H1 (cell line): Measurements from ENCODE around the gene VSTM2L. TPM values are rescaled to one million over a fixed set of nuclear protein-coding genes. Genes with fewer than 3 reads are reported as not detected.

Source experiments
- CTCF ChIA-PET: fragments of 300-600 bp; sonication (Branson Sonifier 250); formaldehyde crosslinking; loops from one replicate; lab custom pipeline; 2021; ENCODE audit not compliant: partially characterized antibody; lab: Charles Lee
- POLR2A ChIA-PET: fragments of 300-600 bp; sonication (Branson Sonifier 250); formaldehyde crosslinking; loops from one replicate; lab custom pipeline; 2021; ENCODE audit warnings: inconsistent platforms; ENCODE audit not compliant: partially characterized antibody; lab: Charles Lee
- DNase-seq, 2 experiments: peaks; one replicate each; pipeline versions ENCODE4 v3.0.0 to v3.0.0-alpha.2; 2010 to 2022; ENCODE audit warnings: low spot score in 2 of 2, low read depth in 1 of 2, mixed read lengths in 1 of 2
- FAIRE-seq: peaks from 2 replicates; lab custom pipeline; 2011; peaks lifted over from hg19 to GRCh38; lab: Jason Lieb, UNC
- H2AFZ ChIP-seq: 2 replicates; pipeline ENCODE4 v1.8.1; 2012; ENCODE audit warnings: low read length, inconsistent platforms
- H2AK5ac ChIP-seq: 2 replicates; pipeline ENCODE4 v1.6.1; 2013; ENCODE audit warnings: low read depth, low read length
- H2BK120ac ChIP-seq: replicated peaks from 2 replicates; pipeline ENCODE3; 2013; ENCODE audit warnings: low read depth, low read length, inconsistent platforms
- H2BK12ac ChIP-seq: 2 replicates; pipeline ENCODE4 v1.6.1; 2013; ENCODE audit warnings: low read depth, low read length
- H2BK15ac ChIP-seq: 2 replicates; pipeline ENCODE4 v1.6.1; 2013; ENCODE audit warnings: low read length
- H2BK20ac ChIP-seq: 2 replicates; pipeline ENCODE4 v1.6.1; 2013; ENCODE audit warnings: low read length
- H2BK5ac ChIP-seq: 2 replicates; pipeline ENCODE4 v1.6.1; 2013; ENCODE audit warnings: low read depth, low read length
- H3K14ac ChIP-seq: 2 replicates; pipeline ENCODE4 v1.6.1; 2013; ENCODE audit warnings: inconsistent platforms; ENCODE audit not compliant: insufficient read length
- H3K18ac ChIP-seq: 2 replicates; pipeline ENCODE4 v1.6.1; 2013; ENCODE audit warnings: low read length; ENCODE audit errors: extremely low read depth
- H3K23ac ChIP-seq: 2 replicates; pipeline ENCODE4 v1.6.1; 2013; ENCODE audit warnings: inconsistent platforms; ENCODE audit not compliant: insufficient read length
- H3K23me2 ChIP-seq: 2 replicates; pipeline ENCODE4 v1.6.1; 2013; ENCODE audit warnings: low read depth, low read length
- H3K27ac ChIP-seq: 2 replicates; pipeline ENCODE4 v1.6.1; 2011; ENCODE audit warnings: low read depth, low read length, inconsistent platforms
- H3K27me3 ChIP-seq, 4 experiments: replicated peaks in 1 of 4; 1 replicate in 1 of 4; 2 replicates in 3 of 4; pipeline versions ENCODE4 v1.6.1 to v1.8.1; 2011 to 2013; ENCODE audit warnings: low read length in 3 of 4, mild to moderate bottlenecking in 3 of 4, inconsistent platforms in 2 of 4, mixed read lengths in 2 of 4, moderate library complexity in 1 of 4; ENCODE audit not compliant: control insufficient read depth in 3 of 4, insufficient read depth in 3 of 4; ENCODE audit errors: extremely low read depth in 1 of 4
- H3K36me3 ChIP-seq, 4 experiments: 2 replicates each; pipeline versions ENCODE4 v1.6.1 to v1.8.1; 2011 to 2013; ENCODE audit warnings: mild to moderate bottlenecking in 4 of 4, low read length in 3 of 4, moderate library complexity in 2 of 4, control low read depth in 1 of 4, inconsistent platforms in 1 of 4; ENCODE audit not compliant: insufficient read depth in 4 of 4, control insufficient read depth in 2 of 4
- H3K4ac ChIP-seq: replicated peaks from 2 replicates; pipeline ENCODE3; 2013; ENCODE audit warnings: low read length, low read depth, mixed read lengths, inconsistent platforms; ENCODE audit not compliant: insufficient read length
- H3K4me1 ChIP-seq, 4 experiments: replicated peaks in 1 of 4; 1 replicate in 1 of 4; 2 replicates in 3 of 4; pipeline versions ENCODE4 v1.6.1 to v1.8.1; 2011 to 2013; ENCODE audit warnings: low read length in 3 of 4, inconsistent platforms in 2 of 4, mixed read lengths in 1 of 4; ENCODE audit not compliant: insufficient read depth in 4 of 4, control insufficient read depth in 3 of 4
- H3K4me2 ChIP-seq, 2 experiments: 2 replicates each; pipeline versions ENCODE4 v1.6.1 to v1.8.1; 2011 to 2013; ENCODE audit warnings: low read depth in 2 of 2, low read length in 2 of 2, control low read depth in 1 of 2, inconsistent platforms in 1 of 2, mild to moderate bottlenecking in 1 of 2; ENCODE audit not compliant: insufficient read depth in 1 of 2
- H3K4me3 ChIP-seq, 4 experiments: fragments of 200-600, 300-600 bp in 1 of 4; sonication (generic), shearing (Covaris generic), sonication (Bioruptor Twin) in 1 of 4; 2 replicates each; pipeline versions ENCODE4 v1.5.1 to v1.8.1; 2011 to 2016; ENCODE audit warnings: low read length in 4 of 4, low read depth in 3 of 4, control low read depth in 2 of 4, inconsistent platforms in 2 of 4, mild to moderate bottlenecking in 2 of 4, mixed read lengths in 1 of 4, moderate library complexity in 1 of 4; ENCODE audit not compliant: insufficient read depth in 2 of 4; ENCODE audit errors: extremely low read depth in 1 of 4
- H3K56ac ChIP-seq: replicated peaks from 2 replicates; pipeline ENCODE3; 2013; ENCODE audit warnings: low read depth, mild to moderate bottlenecking, mixed read lengths, low read length, inconsistent platforms; ENCODE audit not compliant: insufficient read length
- H3K79me1 ChIP-seq: 2 replicates; pipeline ENCODE4 v1.6.1; 2013; ENCODE audit warnings: low read depth, low read length, control low read depth
- H3K79me2 ChIP-seq, 2 experiments: 2 replicates each; pipeline versions ENCODE4 v1.6.1 to v1.8.1; 2012 to 2013; ENCODE audit warnings: low read length in 2 of 2, mild to moderate bottlenecking in 2 of 2, inconsistent platforms in 1 of 2; ENCODE audit not compliant: insufficient read depth in 2 of 2, control insufficient read depth in 1 of 2
- H3K9ac ChIP-seq, 4 experiments: replicated peaks in 1 of 4; 1 replicate in 1 of 4; 2 replicates in 3 of 4; pipeline versions ENCODE4 v1.6.1 to v1.8.1; 2011 to 2013; ENCODE audit warnings: low read depth in 3 of 4, low read length in 3 of 4, control low read depth in 2 of 4, mild to moderate bottlenecking in 2 of 4, moderate library complexity in 2 of 4, inconsistent platforms in 1 of 4; ENCODE audit errors: extremely low read depth in 1 of 4
- H3K9me3 ChIP-seq, 2 experiments: 2 replicates each; pipeline versions ENCODE4 v1.6.1 to v1.8.1; 2012 to 2013; ENCODE audit warnings: mild to moderate bottlenecking in 2 of 2, moderate library complexity in 2 of 2, control low read depth in 1 of 2, inconsistent platforms in 1 of 2, low read depth in 1 of 2, low read length in 1 of 2, mixed read lengths in 1 of 2; ENCODE audit not compliant: insufficient read depth in 2 of 2
- H4K20me1 ChIP-seq, 2 experiments: replicated peaks in 1 of 2; 2 replicates each; pipeline versions ENCODE3 to v1.8.1; 2011 to 2013; ENCODE audit warnings: inconsistent platforms in 2 of 2, low read length in 2 of 2, mild to moderate bottlenecking in 1 of 2; ENCODE audit not compliant: insufficient read depth in 2 of 2, control insufficient read depth in 1 of 2
- H4K5ac ChIP-seq: 2 replicates; pipeline ENCODE4 v1.6.1; 2013; ENCODE audit warnings: low read length, low read depth, mixed read lengths, inconsistent platforms; ENCODE audit not compliant: insufficient read length
- H4K8ac ChIP-seq: 2 replicates; pipeline ENCODE4 v1.8.0; 2013; ENCODE audit warnings: mild to moderate bottlenecking, moderate library complexity, low read length, inconsistent platforms; ENCODE audit not compliant: insufficient read depth; ENCODE audit errors: extremely low read depth
- H4K91ac ChIP-seq: replicated peaks from 2 replicates; pipeline ENCODE3; 2013; ENCODE audit warnings: low read length, mixed read lengths, inconsistent platforms; ENCODE audit not compliant: insufficient read length
- CTBP2 ChIP-seq: IDR thresholded peaks from 2 replicates; pipeline ENCODE4 v1.7.0; 2011; ENCODE audit warnings: borderline replicate concordance, mild to moderate bottlenecking, moderate library complexity, mixed read lengths, low read length; ENCODE audit not compliant: insufficient read depth, insufficient read length
- KDM1A ChIP-seq: fragments of 200-600, 300-600 bp; sonication (generic); IDR thresholded peaks from 2 replicates; pipeline ENCODE4 v1.7.1; 2016; ENCODE audit warnings: mild to moderate bottlenecking, low read length, borderline replicate concordance
- WGBS, 2 experiments: shearing (Covaris generic) in 1 of 2; methylation state at CpG; one replicate each; pipeline versions ENCODE4 v1.1.6 to v1.1.7; 2013 to 2015; ENCODE audit warnings: low lambda C conversion rate in 2 of 2, mixed read lengths in 2 of 2, inconsistent platforms in 1 of 2, low coverage in 1 of 2, missing lambda C conversion rate in 1 of 2; ENCODE audit not compliant: insufficient replicate concordance in 2 of 2, insufficient coverage in 1 of 2, insufficient read length in 1 of 2; ENCODE audit errors: extremely low coverage in 1 of 2, missing lambda C conversion rate in 1 of 2; 5-methylcytosine and 5-hydroxymethylcytosine counted together
- polyA plus RNA-seq, 7 experiments: library from polyadenylated mRNA; depleted of rRNA in 3 of 7; stranded (reverse) in 5 of 7; unstranded in 2 of 7; fragments of >200 nt in 5 of 7; fragments of 200-250 nt in 2 of 7; gene quantifications; 1 replicate in 5 of 7; 2 replicates in 1 of 7; 4 replicates in 1 of 7; pipeline versions ENCODE4 v1.2.1 to v1.2.3, GENCODE V29; 2011 to 2013; ENCODE audit warnings: missing spikeins in 2 of 7, mixed read lengths in 2 of 7
- total RNA-seq: library from RNA; stranded (reverse); fragmentation: NEBNext Ultra II Directional; extraction: Animal tissue kit (Norgen Biotek cat#: 25700); gene quantifications from 2 replicates; pipeline ENCODE4 v1.2.1, GENCODE V29; 2021

VSTM2L gene
- total and polyA plus RNA-seq, 2 of the 8 experiments (the other 6 are each of a cell fraction or from before 2014, with no cell fraction given), result 1.3 to 3.2 TPM

DNA sequence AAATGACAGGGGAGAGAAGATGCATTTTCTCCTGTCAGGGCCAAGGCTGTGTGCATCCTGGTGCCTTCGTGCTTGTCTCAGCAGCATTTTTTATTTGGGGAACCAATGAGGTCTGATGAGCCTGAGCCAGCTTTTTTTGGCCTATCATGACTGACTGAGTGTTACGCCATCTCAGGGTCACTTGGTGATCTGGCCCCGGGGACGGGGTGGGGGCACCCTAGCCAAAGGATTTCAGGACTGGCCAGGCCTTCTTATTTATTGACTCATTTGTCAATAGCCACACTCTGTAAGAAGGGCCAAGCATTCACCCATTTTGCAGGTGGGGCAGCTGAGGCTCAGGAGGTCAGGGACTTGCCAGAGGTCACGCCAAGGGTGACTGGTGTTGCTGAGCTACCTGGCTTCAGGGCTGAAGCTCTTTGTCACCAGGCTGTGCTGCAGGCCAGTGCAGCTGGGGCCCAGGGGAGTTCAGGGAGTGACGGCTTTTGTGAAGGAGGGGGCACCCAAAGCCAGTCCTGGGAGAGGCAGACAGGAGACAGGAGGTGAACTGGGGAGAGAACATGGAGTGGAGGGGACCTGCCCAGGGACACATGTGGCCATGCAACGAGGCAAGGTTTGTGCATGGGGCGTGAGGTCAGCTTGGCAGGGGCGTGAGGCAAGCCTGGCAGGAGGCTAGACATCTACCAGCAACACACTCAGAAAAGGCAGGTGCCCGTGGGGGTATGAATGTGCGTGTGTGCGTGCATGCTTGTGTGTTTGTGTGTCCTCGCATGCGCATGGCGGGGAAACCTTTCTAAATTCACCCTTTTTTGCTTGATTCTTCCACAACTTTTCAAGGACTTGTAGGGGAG is 31.1 kb downstream of the VSTM2L start:
- TF ChIP-seq KDM1A (peak; percentile 28; the same call in 1 of the 2 replicates), CTBP2 (no peak)

More for the DNA sequence above, 31.1 kb downstream of the VSTM2L start:
- H4K8ac ChIP-seq, result peak overlapping the region; percentile 12
- peaks cover 0 to 17% (median 5%) of the 10 kb centered on the region in 4 experiments; a peak in 6 of 7 replicates for H3K4me1 ChIP-seq
- no peaks in the 10 kb centered on the region for H3K36me3 ChIP-seq
- H2AK5ac ChIP-seq, result no peak overlapping the region
- no peaks in the 10 kb centered on the region for H3K9me3 ChIP-seq
- no peak overlapping the region for H3K27ac ChIP-seq
- H3K79me2 ChIP-seq, result no peaks in the 10 kb centered on the region
- H3K18ac ChIP-seq, result no peak overlapping the region; the same call in 1 of the 2 replicates
- H3K4me2 ChIP-seq, result 0 out of 4 replicates have a peak overlapping the region, but pooled peaks of 1 of the 2 experiments have one; percentile 32
- H3K27me3 ChIP-seq, result no peaks in the 10 kb centered on the region
- no peak overlapping the region for H2BK120ac ChIP-seq
- no peak overlapping the region for H2BK5ac ChIP-seq
- peak overlapping the region; percentile 46; the same call in 1 of the 2 replicates for H2BK15ac ChIP-seq
- no peak overlapping the region for H3K14ac ChIP-seq
- DNase-seq (no peak), FAIRE-seq (no peak)
- H3K23ac ChIP-seq, result no peak overlapping the region
- no peaks in the 10 kb centered on the region for H3K79me1 ChIP-seq
- H3K56ac ChIP-seq, result no peak overlapping the region
- H2BK12ac ChIP-seq, result peak overlapping the region; percentile 17; the same call in 1 of the 2 replicates
- CTCF ChIA-PET, result interaction anchor here (0.7 to 2.1 kb wide), 4 partner anchors 8 to 36 kb away, joined by 3 to 6 read pairs (median 4); no protein-coding TSS in a partner anchor
- H3K23me2 ChIP-seq, result no peaks in the 10 kb centered on the region
- POLR2A ChIA-PET, result interaction anchor here (0.8 to 3.3 kb wide), 4 partner anchors 9 to 47 kb away, joined by 3 to 8 read pairs (median 4); no protein-coding TSS in a partner anchor
- no peak overlapping the region for H3K4ac ChIP-seq
- no peak overlapping the region for H4K5ac ChIP-seq
- peak overlapping the region; percentile 61 for H4K91ac ChIP-seq
- no peak overlapping the region for H2AFZ ChIP-seq
- whole genome bisulfite sequencing, 2 experiments, result 91% methylated on average over 15 of the region's 15 CpGs; no CpG with 5 or more reads in 1 of the 2 experiments
- H2BK20ac ChIP-seq, result no peak overlapping the region
- H4K20me1 ChIP-seq, result no peaks in the 10 kb centered on the region
- no peak overlapping the region for H3K9ac ChIP-seq
- no peak overlapping the region for H3K4me3 ChIP-seq
